ENCODE measurements around the gene SCFD2.

DNA sequence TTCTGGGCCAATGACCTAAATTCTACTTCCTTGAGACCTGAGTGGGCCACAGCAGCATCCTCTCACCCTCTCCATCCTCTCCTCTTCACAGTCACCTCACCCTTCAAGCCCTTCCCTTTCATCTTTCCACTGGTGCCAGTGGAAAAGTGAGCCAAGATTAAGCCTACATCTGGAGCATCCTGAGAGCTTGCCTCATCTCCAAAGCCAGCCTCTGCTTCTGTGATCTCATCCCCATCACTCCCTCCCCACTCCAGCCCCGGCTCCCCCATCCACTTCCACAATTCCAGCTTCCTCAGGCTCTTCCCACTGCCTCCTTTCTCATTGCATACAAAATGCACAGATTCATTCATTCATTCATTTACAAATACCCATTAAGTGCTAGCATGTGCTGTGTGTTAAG is 513.8 kb downstream of the SCFD2 start:
- TF ChIP-seq, protein P1, sequence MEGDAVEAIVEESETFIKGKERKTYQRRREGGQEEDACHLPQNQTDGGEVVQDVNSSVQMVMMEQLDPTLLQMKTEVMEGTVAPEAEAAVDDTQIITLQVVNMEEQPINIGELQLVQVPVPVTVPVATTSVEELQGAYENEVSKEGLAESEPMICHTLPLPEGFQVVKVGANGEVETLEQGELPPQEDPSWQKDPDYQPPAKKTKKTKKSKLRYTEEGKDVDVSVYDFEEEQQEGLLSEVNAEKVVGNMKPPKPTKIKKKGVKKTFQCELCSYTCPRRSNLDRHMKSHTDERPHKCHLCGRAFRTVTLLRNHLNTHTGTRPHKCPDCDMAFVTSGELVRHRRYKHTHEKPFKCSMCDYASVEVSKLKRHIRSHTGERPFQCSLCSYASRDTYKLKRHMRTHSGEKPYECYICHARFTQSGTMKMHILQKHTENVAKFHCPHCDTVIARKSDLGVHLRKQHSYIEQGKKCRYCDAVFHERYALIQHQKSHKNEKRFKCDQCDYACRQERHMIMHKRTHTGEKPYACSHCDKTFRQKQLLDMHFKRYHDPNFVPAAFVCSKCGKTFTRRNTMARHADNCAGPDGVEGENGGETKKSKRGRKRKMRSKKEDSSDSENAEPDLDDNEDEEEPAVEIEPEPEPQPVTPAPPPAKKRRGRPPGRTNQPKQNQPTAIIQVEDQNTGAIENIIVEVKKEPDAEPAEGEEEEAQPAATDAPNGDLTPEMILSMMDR (conservative IDR thresholded peaks at IDR 0.05) = no peak
- TF ChIP-seq EZH2 (IDR thresholded peaks at IDR 0.05; ENCODE audit: low read depth) = no peak

Measured in PC-9 (cell line).